ENCODE results near the gene COL6A1.

DNA sequence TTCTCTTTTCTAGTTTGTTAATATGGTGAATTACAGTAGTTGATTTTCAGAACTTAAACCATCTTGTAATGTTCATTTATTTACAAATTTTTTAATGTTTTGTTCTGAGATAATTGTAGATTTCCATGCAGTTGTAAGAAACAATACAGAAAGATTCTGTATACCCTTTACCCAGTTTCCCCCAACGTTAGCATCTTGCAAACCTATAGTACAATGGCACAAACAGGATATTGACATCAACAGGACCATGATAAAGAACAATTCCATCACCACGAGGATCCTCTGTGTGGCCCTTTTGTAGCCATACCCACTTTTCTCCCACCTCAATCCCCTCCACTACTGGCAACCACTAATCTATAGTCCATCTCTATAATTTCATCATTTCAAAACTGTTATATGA, 33.3 kb downstream of the COL6A1 start:
- no peak for TF ChIP-seq POLR2A (IDR thresholded peaks at IDR 0.05)
- TF ChIP-seq, protein P1, sequence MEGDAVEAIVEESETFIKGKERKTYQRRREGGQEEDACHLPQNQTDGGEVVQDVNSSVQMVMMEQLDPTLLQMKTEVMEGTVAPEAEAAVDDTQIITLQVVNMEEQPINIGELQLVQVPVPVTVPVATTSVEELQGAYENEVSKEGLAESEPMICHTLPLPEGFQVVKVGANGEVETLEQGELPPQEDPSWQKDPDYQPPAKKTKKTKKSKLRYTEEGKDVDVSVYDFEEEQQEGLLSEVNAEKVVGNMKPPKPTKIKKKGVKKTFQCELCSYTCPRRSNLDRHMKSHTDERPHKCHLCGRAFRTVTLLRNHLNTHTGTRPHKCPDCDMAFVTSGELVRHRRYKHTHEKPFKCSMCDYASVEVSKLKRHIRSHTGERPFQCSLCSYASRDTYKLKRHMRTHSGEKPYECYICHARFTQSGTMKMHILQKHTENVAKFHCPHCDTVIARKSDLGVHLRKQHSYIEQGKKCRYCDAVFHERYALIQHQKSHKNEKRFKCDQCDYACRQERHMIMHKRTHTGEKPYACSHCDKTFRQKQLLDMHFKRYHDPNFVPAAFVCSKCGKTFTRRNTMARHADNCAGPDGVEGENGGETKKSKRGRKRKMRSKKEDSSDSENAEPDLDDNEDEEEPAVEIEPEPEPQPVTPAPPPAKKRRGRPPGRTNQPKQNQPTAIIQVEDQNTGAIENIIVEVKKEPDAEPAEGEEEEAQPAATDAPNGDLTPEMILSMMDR (IDR thresholded peaks at IDR 0.05), result no peak
